Peyer's patch (tissue), 4 donors: Measurements from ENCODE around the gene AGAP4.

ENCODE experiments used
- POLR2A ChIP-seq, 2 donors: fragments of 450-650 bp; IDR thresholded peaks; one replicate each; pipeline ENCODE4 v1.5.1; 2017; ENCODE audit warnings: antibody characterized with exemption in 2 of 2, mild to moderate bottlenecking in 2 of 2, moderate library complexity in 2 of 2
- TF ChIP-seq, protein P1 (sequence below), 6 experiments: fragments of 450-650 bp in 4 of 6; fragments of 200-600 bp in 2 of 6; sonication (generic) in 1 of 6; IDR thresholded peaks; one replicate each; pipeline ENCODE4 v1.5.1; 2017 to 2019; ENCODE audit warnings: antibody characterized with exemption in 6 of 6, mild to moderate bottlenecking in 3 of 6, moderate library complexity in 1 of 6

- TF ChIP-seq, protein P1, sequence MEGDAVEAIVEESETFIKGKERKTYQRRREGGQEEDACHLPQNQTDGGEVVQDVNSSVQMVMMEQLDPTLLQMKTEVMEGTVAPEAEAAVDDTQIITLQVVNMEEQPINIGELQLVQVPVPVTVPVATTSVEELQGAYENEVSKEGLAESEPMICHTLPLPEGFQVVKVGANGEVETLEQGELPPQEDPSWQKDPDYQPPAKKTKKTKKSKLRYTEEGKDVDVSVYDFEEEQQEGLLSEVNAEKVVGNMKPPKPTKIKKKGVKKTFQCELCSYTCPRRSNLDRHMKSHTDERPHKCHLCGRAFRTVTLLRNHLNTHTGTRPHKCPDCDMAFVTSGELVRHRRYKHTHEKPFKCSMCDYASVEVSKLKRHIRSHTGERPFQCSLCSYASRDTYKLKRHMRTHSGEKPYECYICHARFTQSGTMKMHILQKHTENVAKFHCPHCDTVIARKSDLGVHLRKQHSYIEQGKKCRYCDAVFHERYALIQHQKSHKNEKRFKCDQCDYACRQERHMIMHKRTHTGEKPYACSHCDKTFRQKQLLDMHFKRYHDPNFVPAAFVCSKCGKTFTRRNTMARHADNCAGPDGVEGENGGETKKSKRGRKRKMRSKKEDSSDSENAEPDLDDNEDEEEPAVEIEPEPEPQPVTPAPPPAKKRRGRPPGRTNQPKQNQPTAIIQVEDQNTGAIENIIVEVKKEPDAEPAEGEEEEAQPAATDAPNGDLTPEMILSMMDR (IDR thresholded peaks at IDR 0.05): no peak
- no peak for TF ChIP-seq POLR2A (IDR thresholded peaks at IDR 0.05)
Measured at GRCh38 chr10:45811075-45811474, 36.2 kb downstream of the AGAP4 start.
